Stimulated activated CD4-positive, alpha-beta T cell treated with anti-CD3 and anti-CD28 coated beads, Interleukin-12 subunit alpha, Interleukin-12 subunit beta, amount 100 ng/mL, for 48 hours (primary cell): ENCODE results near the gene SLC22A13.

Source experiments
- DNase-seq, 3 donors: peaks; one replicate each; pipeline ENCODE4 v3.0.0-alpha.2; 2020; ENCODE audit warnings: low read depth in 2 of 3, low spot score in 1 of 3

The SLC22A13 gene

GRCh38 chr3:38327335-38328009, 61.9 kb downstream of the SLC22A13 start:
- DNase-seq: no peak
